ENCODE measurements around the gene BTBD9.

Gene BTBD9

DNA sequence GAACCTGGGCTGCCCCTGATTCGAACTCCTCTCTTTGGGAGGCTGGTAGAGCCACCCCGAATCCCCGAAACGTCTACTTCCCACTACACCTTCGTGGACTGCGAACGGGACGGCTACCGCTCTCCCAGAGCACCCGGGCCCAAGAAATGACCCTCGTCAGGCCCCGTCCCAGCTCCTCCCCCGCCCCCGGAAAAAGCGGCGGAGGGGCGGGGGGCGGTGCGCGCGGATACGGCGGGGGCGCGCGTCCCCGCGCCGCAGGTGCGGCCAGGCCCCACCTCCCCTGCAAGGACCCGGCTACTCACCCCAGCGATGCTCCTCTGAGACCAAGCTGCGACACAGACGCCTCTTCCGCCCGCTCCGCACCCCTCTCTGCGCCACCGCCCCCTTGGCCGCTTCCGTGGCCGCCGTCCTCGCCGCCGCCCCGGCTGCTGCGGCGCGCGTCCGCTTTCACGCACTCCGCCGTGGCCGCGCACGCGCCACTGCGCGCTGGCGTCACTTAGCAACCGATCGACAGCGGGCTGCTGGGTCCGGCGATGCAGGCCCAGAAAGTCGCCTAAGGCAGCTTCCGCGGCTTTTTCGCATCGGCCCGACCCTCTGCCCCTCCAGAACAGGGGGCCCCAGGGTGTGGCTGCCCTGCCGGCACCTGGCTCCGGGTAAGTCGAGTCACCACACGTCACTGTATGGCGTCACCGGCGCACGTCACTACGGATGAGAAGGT is at the start of gene BTBD9:
Gene BTBD9 (minus strand): TSS at position 432 of the 718 bp plus-strand sequence.
- in situ Hi-C loops (cut with MboI; ENCODE audit: low sequenced_read_pairs): no loop called here

DNA sequence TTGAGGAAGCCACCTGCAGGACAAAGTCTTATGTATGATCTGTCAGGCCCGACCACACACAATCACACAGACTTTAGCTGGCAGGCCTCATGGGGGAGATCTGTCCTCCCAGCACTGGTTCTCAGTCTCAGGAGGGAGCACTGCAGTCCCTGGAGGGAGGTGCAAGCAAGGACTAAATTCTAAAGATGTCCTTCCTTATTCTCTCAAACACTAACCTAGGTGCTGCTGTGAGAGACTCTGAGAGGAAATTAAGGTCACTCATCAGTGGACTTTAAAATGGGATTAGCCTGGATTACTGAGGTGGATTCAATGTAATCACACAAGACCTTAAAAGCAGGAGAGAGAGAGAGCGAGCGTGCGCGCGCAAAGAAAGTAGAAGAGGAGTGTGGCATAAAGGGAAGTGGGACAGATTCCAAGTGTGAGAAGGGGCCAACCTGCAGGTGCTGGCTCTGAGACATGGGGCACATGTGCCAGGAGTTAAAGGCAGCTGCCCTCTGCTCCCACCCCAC is 48.9 kb upstream of the BTBD9 start:
- in situ Hi-C loops (cut with MboI; ENCODE audit: low sequenced_read_pairs): no loop called here

DNA sequence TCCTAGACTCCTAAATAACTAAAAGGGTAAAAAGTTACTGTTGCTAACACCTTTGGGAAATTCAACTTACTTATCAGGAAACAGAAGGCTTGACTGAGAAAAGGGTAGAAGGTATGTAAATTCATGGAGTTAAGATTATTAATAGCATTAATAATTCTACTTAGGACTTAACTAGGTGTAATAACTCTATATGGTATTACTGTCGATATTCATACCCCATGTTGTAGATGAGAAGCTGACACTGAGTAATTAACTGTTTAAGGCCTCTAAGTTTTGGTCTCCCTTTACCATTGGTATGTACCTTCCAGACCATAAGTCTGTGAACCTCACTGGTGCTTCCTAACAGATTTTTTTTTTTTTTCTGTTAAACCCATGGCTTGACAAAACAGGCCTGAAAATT is 47.8 kb upstream of the BTBD9 start:
- in situ Hi-C loops (cut with MboI; ENCODE audit: low sequenced_read_pairs): no loop called here

DNA sequence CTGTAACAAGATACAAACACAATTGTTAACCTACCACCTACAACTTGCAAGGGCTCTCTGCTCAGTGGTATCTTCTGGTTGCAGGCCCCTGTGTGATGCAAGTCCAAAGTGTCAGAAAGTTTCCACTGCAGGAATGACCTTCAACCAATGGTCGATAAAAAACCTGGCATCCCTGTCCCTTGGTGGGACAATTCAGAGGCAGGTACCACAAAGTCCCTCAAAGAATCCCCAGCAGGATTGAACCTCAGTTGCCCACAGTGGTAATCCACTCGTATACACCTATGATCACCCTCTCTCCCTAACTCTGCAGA is 47.3 kb upstream of the BTBD9 start:
- in situ Hi-C loops (cut with MboI; ENCODE audit: low sequenced_read_pairs): no loop called here

DNA sequence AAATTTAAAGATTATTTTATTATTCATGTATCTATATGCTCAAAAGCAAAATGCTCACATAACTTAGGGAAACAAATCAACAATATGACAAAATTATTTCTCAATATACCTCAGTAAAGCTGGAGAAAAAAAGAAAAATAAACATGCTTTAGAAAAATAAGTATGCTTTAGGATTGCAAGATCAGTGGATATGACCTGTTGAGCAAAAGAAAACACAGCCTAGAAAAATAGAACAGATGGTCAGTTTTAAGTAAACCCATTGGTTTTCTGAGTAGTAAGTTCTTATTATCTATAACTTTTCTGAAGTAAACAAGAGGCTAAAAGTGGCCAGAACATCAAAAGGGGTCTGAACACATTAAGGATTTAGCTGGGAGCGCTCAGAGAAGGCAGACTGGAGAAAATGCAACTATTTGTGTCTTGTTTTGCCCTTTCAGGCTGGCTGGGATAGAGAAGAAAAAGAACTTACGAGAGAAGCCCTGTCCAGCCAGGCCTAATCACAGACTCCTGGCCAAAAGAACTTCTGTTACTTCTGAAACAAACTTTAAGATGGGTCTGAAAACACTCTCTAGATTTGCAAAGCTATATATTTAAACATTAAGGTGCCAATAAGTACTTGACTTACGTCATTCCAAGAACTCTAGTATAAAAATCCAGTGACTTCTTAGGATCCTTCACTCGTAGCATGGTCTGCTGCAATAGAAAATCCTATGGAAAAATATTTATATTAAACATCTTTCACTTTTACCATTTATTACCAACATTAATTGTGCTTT is 46.7 kb upstream of the BTBD9 start:
- in situ Hi-C loops (cut with MboI; ENCODE audit: low sequenced_read_pairs): no loop called here

DNA sequence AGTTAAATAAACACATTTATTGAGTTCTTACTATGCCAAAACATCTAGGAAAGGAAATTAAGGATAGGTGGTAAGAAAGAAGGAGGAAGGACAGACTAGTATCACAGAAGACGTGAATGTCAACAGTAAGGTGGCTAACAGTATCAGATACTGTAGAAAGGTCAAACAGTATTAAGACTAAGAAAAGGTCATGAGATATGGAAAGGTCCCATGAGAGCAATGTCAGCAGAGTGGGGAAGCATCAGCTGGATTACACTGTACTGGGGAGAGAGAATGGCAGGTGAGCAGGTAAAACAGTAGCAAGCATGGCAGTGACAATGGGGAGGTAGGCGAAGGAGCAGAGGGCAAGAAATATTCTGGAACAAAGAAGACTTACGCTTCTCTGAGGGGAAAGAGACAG is 45.2 kb upstream of the BTBD9 start:
- in situ Hi-C loops (cut with MboI; ENCODE audit: low sequenced_read_pairs): no loop called here

DNA sequence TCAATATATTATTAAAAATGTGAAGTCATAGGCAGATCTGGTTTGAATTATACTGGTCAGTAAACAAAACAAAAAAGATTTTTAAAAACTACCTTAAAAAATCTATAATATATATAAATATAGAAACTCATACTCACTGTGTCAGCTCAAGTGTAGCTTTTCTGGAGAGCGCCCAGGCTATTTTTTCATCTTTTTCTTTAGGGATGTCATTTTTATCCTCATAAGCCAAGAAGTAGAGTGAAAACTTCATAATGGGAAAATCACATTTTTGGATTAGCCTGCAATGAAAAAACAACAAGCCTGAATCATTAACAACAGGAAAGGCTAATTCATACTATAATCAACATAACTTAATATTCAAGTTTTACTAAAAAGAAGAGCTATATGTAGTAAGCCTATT is 44.5 kb upstream of the BTBD9 start:
- in situ Hi-C loops (cut with MboI; ENCODE audit: low sequenced_read_pairs): no loop called here

DNA sequence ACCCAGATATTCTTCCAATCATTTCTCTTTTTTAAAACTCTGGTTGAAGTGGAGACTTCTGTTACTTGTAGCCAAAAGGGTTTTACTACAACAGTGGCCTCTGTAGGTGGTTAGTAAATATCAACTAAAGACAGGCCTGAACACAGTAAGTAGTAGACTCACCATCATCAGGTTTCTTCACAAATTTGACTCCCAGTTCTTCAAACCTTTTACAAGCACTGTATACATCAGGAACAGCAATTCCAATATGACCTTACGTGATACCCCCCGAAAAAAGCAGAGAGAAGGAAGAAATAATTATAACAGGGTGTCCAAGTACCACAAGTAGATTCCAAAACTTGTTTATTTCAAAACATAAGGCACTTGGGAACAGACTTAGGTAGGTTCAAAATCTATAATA is 42.1 kb upstream of the BTBD9 start:
- in situ Hi-C loops (cut with MboI; ENCODE audit: low sequenced_read_pairs): no loop called here

DNA sequence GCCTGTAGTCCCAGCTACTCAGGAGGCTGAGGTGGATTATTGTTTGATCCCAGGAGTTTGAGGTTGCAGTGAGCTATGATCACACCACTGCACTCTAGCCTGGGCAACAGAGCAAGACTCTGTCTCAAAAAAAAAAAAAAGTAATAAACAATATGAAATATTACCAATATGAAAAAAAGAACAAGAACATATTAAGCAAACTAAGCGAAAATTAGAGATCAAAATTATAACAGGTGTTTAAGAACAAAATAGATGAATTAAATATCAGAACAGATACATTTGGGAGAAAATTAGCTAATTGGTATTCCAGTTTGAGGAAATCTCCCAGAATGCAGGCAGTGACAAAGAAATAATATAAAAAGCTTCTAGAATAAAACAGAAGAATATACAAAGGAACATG is 39.9 kb upstream of the BTBD9 start:
- in situ Hi-C loops (cut with MboI; ENCODE audit: low sequenced_read_pairs): no loop called here

DNA sequence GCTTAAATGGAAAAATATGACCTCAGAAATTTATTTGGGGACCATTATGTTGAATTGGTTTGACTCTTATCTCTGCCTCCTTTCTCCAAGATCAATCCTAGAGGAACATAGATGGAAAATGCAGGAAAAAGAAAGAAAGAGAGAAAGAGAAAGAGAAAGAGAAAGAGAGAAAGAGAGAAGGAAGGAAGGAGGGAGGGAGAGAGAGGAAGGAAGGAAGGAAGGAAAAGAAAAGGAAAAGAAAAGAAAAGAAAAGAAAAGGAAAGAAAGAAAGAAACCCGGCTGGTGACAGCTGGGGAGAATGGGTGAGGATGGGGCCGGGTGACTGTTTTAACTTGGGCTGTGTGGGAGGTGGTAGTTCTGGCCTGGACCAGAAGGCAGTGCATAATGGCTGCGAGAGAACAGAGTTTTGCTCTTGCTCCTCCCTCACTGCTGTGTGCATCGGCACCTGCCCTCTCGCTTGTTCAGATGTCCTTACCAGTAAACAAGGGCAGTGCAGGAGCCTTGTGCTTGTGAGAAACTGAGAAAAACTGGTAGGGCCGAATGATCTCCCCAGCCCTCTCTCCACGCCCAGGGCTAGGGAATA is 38.5 kb upstream of the BTBD9 start:
- in situ Hi-C loops (cut with MboI; ENCODE audit: low sequenced_read_pairs): no loop called here

DNA sequence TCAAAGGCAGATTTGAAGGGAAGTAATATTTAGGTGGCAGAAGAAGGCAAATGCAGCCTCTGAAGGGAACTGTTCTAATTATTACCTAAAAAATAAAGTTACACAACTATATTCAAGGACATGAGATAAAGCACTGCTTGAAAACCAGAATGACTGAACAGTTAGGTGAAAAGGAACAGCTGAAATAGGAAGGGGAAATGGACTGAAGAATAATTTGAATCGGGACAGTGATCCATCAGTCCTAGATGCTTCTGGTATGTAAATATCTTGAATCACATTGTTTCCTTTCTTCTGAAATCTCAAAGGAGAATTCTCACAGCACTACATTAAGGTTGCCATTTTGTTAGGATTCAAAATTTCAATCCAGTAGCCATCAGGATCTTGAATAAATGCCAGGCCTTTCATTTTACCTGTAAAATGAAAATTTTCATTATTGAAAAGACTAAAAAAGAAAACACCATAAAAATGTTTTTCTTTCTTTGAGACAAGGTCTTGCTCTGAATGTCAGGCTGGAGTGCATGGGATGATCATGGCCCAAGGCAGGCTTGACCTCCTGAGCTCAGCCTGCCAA is 37.3 kb upstream of the BTBD9 start:
- in situ Hi-C loops (cut with MboI; ENCODE audit: low sequenced_read_pairs): no loop called here

DNA sequence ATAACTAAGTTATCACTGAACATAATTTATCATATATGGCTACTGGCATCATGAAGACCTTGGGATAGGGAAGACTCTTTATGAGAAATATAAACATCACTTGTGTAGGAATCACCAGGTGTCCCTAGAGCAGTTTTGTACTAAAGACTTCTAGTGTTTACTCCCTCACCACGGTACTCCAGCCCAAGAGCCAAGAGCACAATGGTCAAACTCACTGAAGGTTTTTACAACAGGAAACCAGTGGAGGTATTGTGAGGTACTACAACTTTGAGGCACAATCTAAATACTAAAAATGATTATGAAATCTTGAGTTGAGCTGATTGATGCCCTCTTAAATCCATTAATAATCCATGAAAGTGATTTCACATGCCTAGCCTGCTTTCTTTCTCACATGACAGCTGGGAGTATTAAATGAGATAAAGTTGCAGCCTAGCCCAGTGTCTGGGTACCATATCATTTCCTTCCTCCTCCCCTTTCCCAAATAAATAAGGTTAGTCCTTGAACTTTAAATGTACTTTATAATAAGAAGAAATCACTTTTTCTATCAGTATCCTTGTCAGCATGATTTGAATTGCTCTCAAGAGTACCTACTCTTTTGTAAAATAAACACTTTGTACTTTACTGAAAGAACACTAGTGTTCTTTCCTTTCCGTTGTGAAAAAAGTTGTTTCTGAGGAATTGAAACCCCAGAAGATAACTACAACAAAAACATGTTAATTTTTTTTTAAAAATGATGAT is 36.7 kb upstream of the BTBD9 start:
- in situ Hi-C loops (cut with MboI; ENCODE audit: low sequenced_read_pairs): no loop called here

DNA sequence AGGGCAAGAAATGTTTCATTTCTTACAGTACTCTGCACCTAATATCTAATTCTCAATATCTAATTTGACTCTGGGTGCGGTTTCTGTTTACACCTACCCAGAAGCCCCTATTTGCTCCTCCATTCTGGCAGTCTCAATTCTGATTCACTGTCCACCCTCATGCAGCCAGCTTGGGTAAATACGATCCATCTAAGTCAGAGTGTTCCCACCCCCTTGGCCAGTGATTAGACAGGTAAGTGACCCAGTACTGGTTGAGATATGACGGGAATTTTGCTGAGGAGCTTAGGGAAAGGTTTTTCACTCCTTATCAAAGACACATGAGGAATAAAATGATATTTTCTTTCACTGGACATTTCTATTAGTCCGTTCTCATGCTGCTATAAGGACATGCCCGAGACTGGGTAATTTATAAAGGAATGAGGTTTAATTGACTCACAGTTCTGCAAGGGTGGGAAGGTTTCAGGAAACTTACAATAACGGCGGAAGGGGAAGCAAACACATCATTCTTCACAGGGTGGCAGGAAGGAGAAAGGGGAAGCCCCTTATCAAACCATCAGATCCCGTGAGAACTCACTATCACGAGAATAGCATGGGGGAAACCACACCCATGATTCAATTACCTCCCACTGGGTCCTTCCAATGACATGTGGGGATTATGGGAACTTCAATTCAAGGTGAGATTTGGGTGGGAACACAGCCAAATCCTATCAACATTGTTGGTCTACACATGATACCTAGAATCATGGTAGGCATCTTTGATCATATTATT is 33.9 kb upstream of the BTBD9 start:
- in situ Hi-C loops (cut with MboI; ENCODE audit: low sequenced_read_pairs): no loop called here

DNA sequence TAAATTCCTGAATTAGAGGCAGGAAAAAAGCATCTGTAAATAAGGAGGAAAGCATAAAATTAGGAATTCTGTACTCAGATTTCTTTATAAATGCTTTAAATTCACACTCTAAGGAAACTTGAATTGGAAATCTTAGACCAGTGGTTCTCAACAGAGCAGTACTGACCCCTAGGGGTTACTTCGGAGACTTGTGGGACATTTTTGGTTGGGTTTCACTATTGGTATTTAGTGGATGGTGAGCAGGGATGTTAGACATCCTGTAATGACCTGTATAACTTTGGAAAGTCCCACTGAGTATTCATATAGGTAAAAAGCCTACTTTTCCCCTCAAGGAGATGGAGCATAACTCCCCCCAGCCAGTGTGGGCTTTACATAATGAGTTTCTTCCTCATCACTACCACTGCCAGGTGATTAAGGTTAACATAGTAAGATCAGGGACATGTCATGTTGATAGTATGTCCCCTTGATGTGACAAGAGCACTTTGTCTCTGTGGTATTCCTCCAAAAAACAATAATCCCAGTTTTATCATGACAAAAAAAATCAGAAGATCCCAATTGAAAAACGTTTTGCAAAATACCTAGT is 32.2 kb upstream of the BTBD9 start:
- in situ Hi-C loops (cut with MboI; ENCODE audit: low sequenced_read_pairs): no loop called here

DNA sequence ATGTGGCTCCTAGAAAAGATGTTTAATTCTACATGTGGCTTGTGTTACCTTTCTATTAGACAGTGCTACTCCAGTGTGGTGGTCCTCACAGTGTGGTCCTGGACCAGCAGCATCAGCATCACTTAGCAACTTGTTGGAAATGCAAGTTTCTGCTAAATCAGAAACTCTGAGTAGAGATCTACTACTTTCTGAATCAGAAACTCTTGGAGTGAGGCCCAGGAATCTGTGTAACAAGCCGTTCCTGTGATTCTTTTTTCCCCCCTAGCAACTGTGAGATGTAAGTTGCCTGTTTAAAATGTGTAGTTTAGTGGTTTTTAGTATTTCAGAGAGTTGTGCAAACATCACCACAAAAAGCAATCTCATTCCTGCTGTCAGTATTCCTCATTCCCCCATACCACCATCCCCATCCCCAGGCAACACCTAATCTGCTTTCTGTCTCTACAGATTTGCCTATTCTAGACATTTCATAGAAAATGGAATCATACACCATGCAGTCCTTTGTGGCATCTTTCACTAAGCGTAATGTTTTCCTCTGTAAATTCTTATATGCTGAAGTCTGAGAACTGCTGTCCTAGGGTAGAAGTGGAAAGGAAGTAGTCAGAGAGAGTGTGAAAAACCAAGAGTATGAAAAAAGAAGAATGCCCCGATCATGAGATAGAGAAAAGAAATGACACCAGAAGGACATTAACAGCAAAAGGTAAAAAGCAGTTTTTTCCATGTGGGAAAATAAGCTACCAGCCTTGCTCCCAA is 18.9 kb upstream of the BTBD9 start:
- in situ Hi-C loops (cut with MboI; ENCODE audit: low sequenced_read_pairs): no loop called here

DNA sequence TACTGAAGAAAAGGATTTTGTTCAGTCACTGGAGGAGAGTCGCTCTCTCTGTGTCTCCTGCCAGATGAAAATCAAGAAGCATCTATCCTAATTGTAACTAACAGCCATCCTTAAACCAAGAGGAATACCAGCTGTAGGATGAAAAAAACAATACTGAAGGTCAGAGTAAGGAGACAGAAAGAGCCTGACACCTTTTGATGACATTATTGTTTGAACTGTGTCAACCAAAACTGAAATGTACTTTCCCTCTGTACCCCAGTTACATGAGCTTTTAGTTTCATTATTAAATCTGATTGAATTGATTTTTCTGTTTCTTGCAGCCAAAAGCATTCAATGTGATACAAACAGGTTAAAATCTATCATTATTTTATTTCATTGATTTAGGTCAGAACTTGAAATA is 17.2 kb upstream of the BTBD9 start:
- in situ Hi-C loops (cut with MboI; ENCODE audit: low sequenced_read_pairs): no loop called here

DNA sequence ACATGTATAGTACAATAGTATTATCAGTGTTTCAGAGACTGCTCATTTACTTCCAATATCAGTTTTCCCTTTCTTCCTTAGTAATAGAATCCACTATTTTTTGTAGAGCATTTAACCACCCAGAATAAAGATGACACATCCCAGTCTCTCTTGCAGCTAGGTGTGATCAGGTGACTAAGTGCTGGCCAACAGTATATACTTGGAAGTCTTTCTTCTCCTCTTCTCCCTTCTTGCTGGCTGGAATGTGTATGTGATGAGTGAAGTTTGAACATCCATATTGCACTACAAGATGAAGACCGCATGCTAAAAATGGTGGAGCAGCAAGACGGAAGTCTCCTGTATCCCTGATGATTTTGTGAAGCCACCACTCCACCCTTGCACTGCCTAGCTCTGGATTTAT is 14.5 kb upstream of the BTBD9 start:
- in situ Hi-C loops (cut with MboI; ENCODE audit: low sequenced_read_pairs): no loop called here

DNA sequence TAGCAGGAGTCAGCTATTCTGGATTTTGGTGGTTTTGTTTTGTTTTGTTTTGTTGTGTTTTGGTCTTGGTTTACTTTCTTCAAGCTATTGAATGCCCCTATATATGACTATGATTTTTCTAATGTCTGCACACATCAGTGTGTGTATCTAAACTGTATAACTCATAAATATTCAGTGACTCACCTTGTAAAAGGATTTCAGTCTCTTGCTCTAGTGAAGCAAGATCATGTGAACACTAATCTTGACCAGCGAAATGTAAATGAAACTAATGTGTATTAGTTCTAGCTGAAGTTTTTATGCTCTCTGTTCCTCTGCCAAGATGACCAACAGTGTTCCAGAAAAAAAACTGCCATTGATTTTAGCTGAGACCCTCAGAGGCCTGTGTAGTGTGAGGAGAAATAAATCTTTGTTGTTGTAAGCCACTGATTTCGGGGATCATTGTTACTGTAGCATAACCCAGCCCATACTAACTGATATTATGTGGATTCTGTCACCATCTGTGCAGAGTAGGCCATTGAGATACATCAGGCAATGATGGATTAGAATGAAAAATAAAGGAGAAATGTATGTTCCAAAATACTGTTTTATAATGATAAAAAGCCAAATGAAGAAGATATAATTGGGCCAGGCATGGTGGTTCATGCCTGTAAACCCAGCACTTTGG is 11.5 kb upstream of the BTBD9 start:
- in situ Hi-C loops (cut with MboI; ENCODE audit: low sequenced_read_pairs): no loop called here

DNA sequence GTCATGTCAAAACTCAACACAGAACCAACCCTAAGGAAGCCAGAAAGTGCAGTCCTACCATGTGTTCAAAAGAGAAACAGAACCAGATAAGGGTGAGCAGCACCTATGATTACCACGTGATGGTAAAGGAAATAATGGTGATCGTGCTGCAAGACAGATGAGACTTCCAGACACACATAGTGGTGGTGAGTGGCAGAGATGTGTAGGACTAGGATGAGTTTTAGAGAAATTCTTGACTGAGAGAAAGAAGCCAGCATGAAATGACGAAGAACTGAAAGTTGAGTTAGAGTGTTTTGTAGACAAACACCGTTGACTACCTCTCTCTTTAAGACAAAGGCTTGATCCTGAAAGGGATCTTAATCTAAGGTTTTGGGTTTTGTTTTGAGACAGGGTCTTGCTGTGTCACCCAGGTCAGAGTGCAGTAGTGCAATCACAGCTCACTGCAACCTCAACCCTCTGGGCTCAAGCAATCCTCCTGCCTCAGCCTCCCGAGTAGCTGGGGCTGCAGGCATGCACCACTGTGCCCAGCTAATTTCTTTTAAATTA is 10.6 kb upstream of the BTBD9 start:
- in situ Hi-C loops (cut with MboI; ENCODE audit: low sequenced_read_pairs): no loop called here

Data from HL-60/S4 treated with phorbol 12-myristate 13-acetate at 8.2 ng/mL for 4 days and 3 days (cell line).